Measurements from ENCODE around the gene LGALS1. TPM values are rescaled to one million over a fixed set of nuclear protein-coding genes. Genes with fewer than 3 reads are reported as not detected.

LGALS1 gene
- total RNA-seq, 1 experiment from 2014 or later, result 269 TPM

GRCh38 chr22:37639070-37639760 lies 36.2 kb upstream of the LGALS1 start, which contains the start of gene SH3BP1:
Gene SH3BP1, plus strand, starts transcription at chr22:37639669. Its CDS starts 119 bp downstream, at chr22:37639788.
- CTCF ChIA-PET, result no interaction called here
- DNase-seq (ENCODE audit: low spot score), result peak; percentile 56
- H3K27me3 ChIP-seq (replicated peaks; ENCODE audit: insufficient read depth, low read depth, low read length, poor library complexity), result no peaks in the 10 kb centered on the region
- no TSS peak for BruUV-seq (replicated peaks)
- intact Hi-C loops (cut with micrococcal nuclease; ENCODE audit: unreplicated experiment), result no loop called here
- POLR2A ChIA-PET (ENCODE audit: low non-redundant PET), result no interaction called here
- H3K9me3 ChIP-seq (ENCODE audit: low read depth, low read length, poor library complexity, severe bottlenecking), result no peaks in the 10 kb centered on the region
- peak within 1 kb of the TSS; percentile 59 for H3K4me3 ChIP-seq (ENCODE audit: low read depth, low read length, poor library complexity, severe bottlenecking)
- H3K27ac ChIP-seq (ENCODE audit: low read depth, low read length, poor library complexity, severe bottlenecking), result peak within 1 kb of the TSS; percentile 42
- peaks cover 23% of the 10 kb centered on the region for H3K4me1 ChIP-seq (ENCODE audit: insufficient read depth, low read length, poor library complexity, severe bottlenecking)
- TF ChIP-seq EZH2 (IDR thresholded peaks at IDR 0.05; ENCODE audit: borderline replicate concordance, low read depth, low read length, poor library complexity, severe bottlenecking), result no peak
- TF ChIP-seq CTCF (conservative IDR thresholded peaks at IDR 0.05; ENCODE audit: low read depth, low read length), result no peak
- H3K36me3 ChIP-seq (ENCODE audit: insufficient read depth, low read length, poor library complexity, severe bottlenecking), result no peaks in the 10 kb centered on the region

- POLR2A ChIA-PET (ENCODE audit: low non-redundant PET), result no interaction called here
- H3K4me1 ChIP-seq (ENCODE audit: insufficient read depth, low read length, poor library complexity, severe bottlenecking), result peaks cover 15% of the 10 kb centered on the region
- H3K4me3 ChIP-seq (ENCODE audit: low read depth, low read length, poor library complexity, severe bottlenecking), result peak overlapping the region; percentile 59
- no peaks in the 10 kb centered on the region for H3K36me3 ChIP-seq (ENCODE audit: insufficient read depth, low read length, poor library complexity, severe bottlenecking)
- BruUV-seq (replicated peaks), result no TSS peak
- no peak for DNase-seq (ENCODE audit: low spot score)
- intact Hi-C loops (cut with micrococcal nuclease; ENCODE audit: unreplicated experiment), result loop anchor here (5.0 kb wide), 1 partner anchor 42 kb away; no protein-coding TSS in a partner anchor
- H3K27me3 ChIP-seq (replicated peaks; ENCODE audit: insufficient read depth, low read depth, low read length, poor library complexity), result no peaks in the 10 kb centered on the region
- H3K9me3 ChIP-seq (ENCODE audit: low read depth, low read length, poor library complexity, severe bottlenecking), result no peaks in the 10 kb centered on the region
- CTCF ChIA-PET, result no interaction called here
- TF ChIP-seq EZH2 (IDR thresholded peaks at IDR 0.05; ENCODE audit: borderline replicate concordance, low read depth, low read length, poor library complexity, severe bottlenecking) (no peak), CTCF (conservative IDR thresholded peaks at IDR 0.05; ENCODE audit: low read depth, low read length) (no peak)
- peak overlapping the region; percentile 42 for H3K27ac ChIP-seq (ENCODE audit: low read depth, low read length, poor library complexity, severe bottlenecking)
Observed at GRCh38 chr22:37639771-37640590, 35.5 kb upstream of the LGALS1 start.

GRCh38 chr22:37640591-37641560 lies 34.6 kb upstream of the LGALS1 start:
- Histone ChIP-seq H3K4me3 (ENCODE audit: low read depth, low read length, poor library complexity, severe bottlenecking) (peak overlapping the region; percentile 59), H3K9me3 (ENCODE audit: low read depth, low read length, poor library complexity, severe bottlenecking) (no peaks in the 10 kb centered on the region), H3K27me3 (replicated peaks; ENCODE audit: insufficient read depth, low read depth, low read length, poor library complexity) (no peaks in the 10 kb centered on the region), H3K36me3 (ENCODE audit: insufficient read depth, low read length, poor library complexity, severe bottlenecking) (no peaks in the 10 kb centered on the region), H3K4me1 (ENCODE audit: insufficient read depth, low read length, poor library complexity, severe bottlenecking) (peaks cover 14% of the 10 kb centered on the region), H3K27ac (ENCODE audit: low read depth, low read length, poor library complexity, severe bottlenecking) (peak overlapping the region; percentile 42)
- BruUV-seq (replicated peaks), result no TSS peak
- ChIA-PET CTCF (interaction anchor here (0.6 to 4.2 kb wide), 2 partner anchors 35 to 41 kb away, joined by 4 to 45 read pairs; no protein-coding TSS in a partner anchor), POLR2A (ENCODE audit: low non-redundant PET) (no interaction called here)
- DNase-seq (ENCODE audit: low spot score), result no peak
- intact Hi-C loops (cut with micrococcal nuclease; ENCODE audit: unreplicated experiment), result loop anchor here (5.0 kb wide), 1 partner anchor 41 kb away; no protein-coding TSS in a partner anchor
- TF ChIP-seq EZH2 (IDR thresholded peaks at IDR 0.05; ENCODE audit: borderline replicate concordance, low read depth, low read length, poor library complexity, severe bottlenecking) (no peak), CTCF (conservative IDR thresholded peaks at IDR 0.05; ENCODE audit: low read depth, low read length) (no peak)

All from A673 (cell line).